Adrenal gland (tissue), 12 donors: ENCODE measurements around the gene PCDHA4. TPM values are rescaled to one million over a fixed set of nuclear protein-coding genes. Genes with fewer than 3 reads are reported as not detected.
"Not testable (repeated sequence)": the region's sequence is repeated elsewhere in the genome, so short reads cannot be mapped to it uniquely, and the experiment has no call there.

ENCODE experiments used
- DNase-seq, 7 donors: peaks; one replicate each; pipeline ENCODE4 v3.0.0-alpha.2; 2019 to 2020
- H3K27ac ChIP-seq, 5 donors: fragments of 200-600 bp; sonication (generic) in 4 of 5; 1 replicate in 3 of 5; 2 replicates in 2 of 5; pipeline versions ENCODE4 v1.5.1 to v1.8.0; 2016 to 2020; ENCODE audit warnings: mild to moderate bottlenecking in 1 of 5
- H3K27me3 ChIP-seq: fragments of 200-600 bp; 2 replicates; pipeline ENCODE4 v1.8.0; 2021
- H3K36me3 ChIP-seq, 2 donors: fragments of 200-600 bp; replicated peaks in 1 of 2; 1 replicate in 1 of 2; 2 replicates in 1 of 2; pipeline versions ENCODE4 v1.5.1 to v1.8.0; 2018 to 2022
- H3K4me1 ChIP-seq, 2 donors: fragments of 200-600 bp; replicated peaks in 1 of 2; 1 replicate in 1 of 2; 2 replicates in 1 of 2; pipeline versions ENCODE4 v1.5.1 to v1.8.0; 2018 to 2021
- H3K4me3 ChIP-seq, 4 donors: fragments of 200-600 bp; sonication (generic) in 3 of 4; one replicate each; pipeline ENCODE4 v1.5.1; 2016 to 2018
- H3K9me3 ChIP-seq, 3 donors: fragments of 200-600 bp; sonication (generic) in 1 of 3; replicated peaks in 1 of 3; 1 replicate in 2 of 3; 2 replicates in 1 of 3; pipeline versions ENCODE4 v1.5.1 to v1.8.0; 2016 to 2021
- POLR2A ChIP-seq, 2 donors: fragments of 450-650 bp; IDR thresholded peaks; one replicate each; pipeline ENCODE4 v1.6.1; 2017; ENCODE audit warnings: antibody characterized with exemption in 2 of 2, mild to moderate bottlenecking in 2 of 2, moderate library complexity in 1 of 2
- WGBS, 4 donors: extraction: QIAGEN DNeasy Blood & Tissue Kit in 2 of 4; methylation state at CpG; one replicate each; pipeline versions ENCODE4 v1.1.5 to v1.1.7; 2013 to 2017; 5-methylcytosine and 5-hydroxymethylcytosine counted together
- intact Hi-C, 2 donors: fragments of 100-400 bp; cut with DNase I; formaldehyde crosslinking; loops; one replicate each; pipeline versions ENCODE4 v1.14.1 to v1.15.0; 2022 to 2023
- polyA plus RNA-seq, 3 donors: library from polyadenylated mRNA; stranded (reverse); fragments of 200-250 nt in 2 of 3; fragments of 350-450 nt in 1 of 3; fragmentation: Illumina TruSeq in 1 of 3; extraction: RNeasy Lipid Tissue Mini Kit (QIAGEN cat#74804) in 1 of 3; gene quantifications; one replicate each; pipeline ENCODE4 v1.2.3, GENCODE V29; 2013 to 2014
- total RNA-seq, 9 donors: library from RNA; depleted of rRNA in 4 of 9; stranded (reverse); fragments of >200 nt in 4 of 9; fragments of 120-200 nt in 1 of 9; fragmentation: NEBNext Ultra II Directional in 1 of 9; extraction: Animal tissue kit (Norgen Biotek cat#: 25700) in 1 of 9; gene quantifications; one replicate each; pipeline versions ENCODE4 v1.1.0 to v1.2.4, GENCODE V29; 2013 to 2023
- TF ChIP-seq, protein P1 (sequence below), 6 experiments: fragments of 450-650 bp in 4 of 6; fragments of 200-600 bp in 2 of 6; sonication (generic) in 1 of 6; IDR thresholded peaks; 1 replicate in 5 of 6; 2 replicates in 1 of 6; pipeline versions ENCODE4 v1.5.1 to v1.8.0; 2016 to 2021; ENCODE audit warnings: antibody characterized with exemption in 6 of 6, mild to moderate bottlenecking in 2 of 6, moderate library complexity in 1 of 6
- donor health status: healthy with polysubstance abuse.
- donor health status: Bipolar disorder and iron deficiency.
- donor health status: DM: yes; HTN: yes; CAD: no.
- donor health status: DM: no; HTN: no; CAD: no.
- donor health status: DM: no; HTN: no; CAD: no.
- donor health status: DM: yes; HTN: yes; CAD: no.

The PCDHA4 gene
- total and polyA plus RNA-seq, 12 donors = 0.04 to 0.96 (median 0.25) TPM

DNA sequence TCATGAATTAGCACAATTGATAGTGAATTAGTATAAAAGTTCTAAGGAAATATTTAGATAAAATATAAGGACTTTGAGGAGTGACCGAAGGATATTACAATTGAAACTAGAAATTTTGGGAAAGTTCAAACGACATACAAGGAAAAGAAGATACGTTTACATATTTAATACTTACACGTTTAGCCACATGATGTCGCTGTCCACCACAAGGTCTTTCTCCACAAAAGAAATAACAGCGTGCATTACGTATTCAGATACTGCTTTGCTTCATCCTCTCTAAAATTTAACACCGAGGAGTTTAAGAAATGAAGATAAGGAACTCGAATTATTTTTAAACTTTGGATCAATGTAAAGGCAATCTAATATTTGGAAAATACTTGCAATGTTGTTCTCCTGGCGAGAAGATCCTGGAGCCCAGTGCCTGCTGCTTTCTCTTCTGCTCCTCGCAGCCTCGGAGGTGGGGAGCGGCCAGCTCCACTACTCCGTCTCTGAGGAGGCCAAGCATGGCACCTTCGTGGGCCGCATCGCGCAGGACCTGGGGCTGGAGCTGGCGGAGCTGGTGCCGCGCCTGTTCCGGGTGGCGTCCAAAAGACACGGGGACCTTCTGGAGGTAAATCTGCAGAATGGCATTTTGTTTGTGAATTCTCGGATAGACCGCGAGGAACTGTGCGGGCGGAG is 5.9 kb upstream of the PCDHA4 start, which contains the start of gene PCDHA3:
PCDHA3 (plus strand) TSS at position 242 of the 678 bp plus-strand sequence.
- TF ChIP-seq, protein P1, sequence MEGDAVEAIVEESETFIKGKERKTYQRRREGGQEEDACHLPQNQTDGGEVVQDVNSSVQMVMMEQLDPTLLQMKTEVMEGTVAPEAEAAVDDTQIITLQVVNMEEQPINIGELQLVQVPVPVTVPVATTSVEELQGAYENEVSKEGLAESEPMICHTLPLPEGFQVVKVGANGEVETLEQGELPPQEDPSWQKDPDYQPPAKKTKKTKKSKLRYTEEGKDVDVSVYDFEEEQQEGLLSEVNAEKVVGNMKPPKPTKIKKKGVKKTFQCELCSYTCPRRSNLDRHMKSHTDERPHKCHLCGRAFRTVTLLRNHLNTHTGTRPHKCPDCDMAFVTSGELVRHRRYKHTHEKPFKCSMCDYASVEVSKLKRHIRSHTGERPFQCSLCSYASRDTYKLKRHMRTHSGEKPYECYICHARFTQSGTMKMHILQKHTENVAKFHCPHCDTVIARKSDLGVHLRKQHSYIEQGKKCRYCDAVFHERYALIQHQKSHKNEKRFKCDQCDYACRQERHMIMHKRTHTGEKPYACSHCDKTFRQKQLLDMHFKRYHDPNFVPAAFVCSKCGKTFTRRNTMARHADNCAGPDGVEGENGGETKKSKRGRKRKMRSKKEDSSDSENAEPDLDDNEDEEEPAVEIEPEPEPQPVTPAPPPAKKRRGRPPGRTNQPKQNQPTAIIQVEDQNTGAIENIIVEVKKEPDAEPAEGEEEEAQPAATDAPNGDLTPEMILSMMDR (IDR thresholded peaks at IDR 0.05) = no peak
- 12 to 20% (median 14%) methylated on average over 13 to 29 of the region's 29 CpGs for WGBS, 4 donors
- Histone ChIP-seq H3K36me3 (no peaks in the 10 kb centered on the region), H3K4me1 (no peaks in the 10 kb centered on the region), H3K4me3 (peak within 1 kb of the TSS in 1 of 4 donors; percentile 1), H3K27me3 (no peaks in the 10 kb centered on the region), H3K27ac (no peak within 1 kb of the TSS), H3K9me3 (peaks cover 3 to 17% (median 13%) of the 10 kb centered on the region in 3 donors)
- DNase-seq = no peak
- intact Hi-C loops = no loop called here

DNA sequence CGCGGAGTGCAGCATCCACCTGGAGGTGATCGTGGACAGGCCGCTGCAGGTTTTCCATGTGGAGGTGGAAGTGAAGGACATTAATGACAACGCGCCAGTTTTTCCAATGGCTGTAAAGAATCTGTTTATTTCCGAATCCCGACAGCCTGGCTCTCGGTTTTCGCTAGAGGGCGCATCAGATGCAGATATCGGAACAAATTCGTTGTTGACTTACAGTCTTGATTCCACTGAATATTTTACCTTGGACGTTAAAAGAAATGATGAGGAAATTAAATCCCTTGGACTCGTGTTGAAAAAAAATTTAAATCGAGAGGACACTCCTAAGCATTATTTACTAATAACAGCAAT is 5.4 kb upstream of the PCDHA4 start:
- Histone ChIP-seq H3K27me3 (no peaks in the 10 kb centered on the region), H3K9me3 (peaks cover 3 to 17% (median 8%) of the 10 kb centered on the region in 3 donors)

DNA sequence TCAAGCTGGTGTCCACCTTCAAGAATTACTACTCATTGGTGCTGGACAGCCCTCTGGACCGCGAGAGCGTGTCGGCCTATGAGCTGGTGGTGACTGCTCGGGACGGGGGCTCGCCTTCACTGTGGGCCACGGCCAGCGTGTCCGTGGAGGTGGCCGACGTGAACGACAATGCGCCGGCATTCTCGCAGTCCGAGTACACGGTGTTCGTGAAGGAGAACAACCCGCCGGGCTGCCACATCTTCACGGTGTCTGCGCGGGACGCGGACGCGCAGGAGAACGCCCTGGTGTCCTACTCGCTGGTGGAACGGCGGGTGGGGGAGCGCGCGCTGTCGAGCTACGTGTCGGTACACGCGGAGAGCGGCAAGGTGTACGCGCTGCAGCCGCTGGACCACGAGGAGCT is 4.5 kb upstream of the PCDHA4 start:
- H3K4me3 ChIP-seq, H3K4me1 ChIP-seq, intact Hi-C loops, H3K27ac ChIP-seq, H3K27me3 ChIP-seq, H3K36me3 ChIP-seq, DNase-seq: not testable (repeated sequence)
- H3K9me3 ChIP-seq = peaks cover 0 to 17% (median 3%) of the 10 kb centered on the region in 3 donors
- WGBS, 4 donors = 32 to 66% (median 39%) methylated on average over 5 to 45 of the region's 45 CpGs

More for the DNA sequence above, 5.4 kb upstream of the PCDHA4 start:
- H3K36me3 ChIP-seq = no peaks in the 10 kb centered on the region
- WGBS, 4 donors = 8 to 26% (median 14%) methylated on average over 12 to 16 of the region's 16 CpGs
- no peaks in the 10 kb centered on the region for H3K4me1 ChIP-seq
- no peak overlapping the region for H3K27ac ChIP-seq
- intact Hi-C loops = no loop called here
- DNase-seq = no peak
- no peak for TF ChIP-seq POLR2A (IDR thresholded peaks at IDR 0.05)
- TF ChIP-seq, protein P1 (IDR thresholded peaks at IDR 0.05) = no peak
- H3K4me3 ChIP-seq = peak overlapping the region in 1 of 4 donors; percentile 1

DNA sequence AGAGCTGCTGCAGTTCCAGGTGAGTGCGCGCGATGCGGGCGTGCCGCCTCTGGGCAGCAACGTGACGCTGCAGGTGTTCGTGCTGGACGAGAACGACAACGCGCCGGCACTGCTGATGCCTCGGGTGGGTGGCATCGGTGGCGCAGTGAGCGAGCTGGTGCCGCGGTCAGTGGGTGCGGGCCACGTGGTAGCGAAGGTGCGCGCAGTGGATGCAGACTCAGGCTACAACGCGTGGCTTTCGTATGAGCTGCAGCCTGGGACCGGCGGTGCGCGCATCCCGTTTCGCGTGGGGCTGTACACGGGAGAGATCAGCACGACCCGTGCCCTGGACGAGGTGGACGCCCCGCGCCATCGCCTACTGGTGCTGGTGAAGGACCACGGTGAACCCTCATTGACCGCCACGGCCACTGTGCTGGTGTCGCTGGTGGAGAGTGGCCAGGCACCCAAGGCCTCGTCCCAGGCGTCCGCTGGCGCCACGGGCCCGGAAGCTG is 4.0 kb upstream of the PCDHA4 start:
- 32 to 75% (median 41%) methylated on average over 11 to 53 of the region's 53 CpGs for WGBS, 4 donors
- H3K36me3 ChIP-seq = no peaks in the 10 kb centered on the region
- TF ChIP-seq, protein P1 (IDR thresholded peaks at IDR 0.05) = no peak
- no peak for TF ChIP-seq POLR2A (IDR thresholded peaks at IDR 0.05)
- no peak overlapping the region for H3K27ac ChIP-seq
- no peaks in the 10 kb centered on the region for H3K27me3 ChIP-seq
- H3K9me3 ChIP-seq = peaks cover 0 to 17% (median 3%) of the 10 kb centered on the region in 3 donors
- no peak overlapping the region for H3K4me3 ChIP-seq
- H3K4me1 ChIP-seq = no peaks in the 10 kb centered on the region
- no peak for DNase-seq
- intact Hi-C loops = no loop called here

DNA sequence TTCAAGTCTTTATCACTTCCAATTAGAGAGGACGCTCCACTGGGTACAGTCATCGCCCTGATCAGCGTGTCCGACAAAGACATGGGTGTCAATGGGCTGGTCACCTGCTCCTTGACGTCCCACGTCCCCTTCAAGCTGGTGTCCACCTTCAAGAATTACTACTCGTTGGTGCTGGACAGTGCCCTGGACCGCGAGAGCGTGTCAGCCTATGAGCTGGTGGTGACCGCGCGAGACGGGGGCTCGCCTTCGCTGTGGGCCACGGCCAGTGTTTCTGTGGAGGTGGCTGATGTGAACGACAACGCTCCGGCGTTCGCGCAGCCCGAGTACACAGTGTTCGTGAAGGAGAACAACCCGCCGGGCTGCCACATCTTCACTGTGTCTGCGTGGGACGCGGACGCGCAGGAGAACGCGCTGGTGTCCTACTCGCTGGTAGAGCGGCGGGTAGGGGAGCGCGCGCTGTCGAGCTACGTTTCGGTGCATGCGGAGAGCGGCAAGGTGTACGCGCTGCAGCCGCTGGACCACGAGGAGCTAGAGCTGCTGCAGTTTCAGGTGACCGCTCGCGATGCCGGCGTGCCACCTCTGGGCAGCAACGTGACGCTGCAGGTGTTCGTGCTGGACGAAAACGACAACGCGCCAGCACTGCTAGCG is 1.5 kb downstream of the PCDHA4 start:
- H3K27me3 ChIP-seq, intact Hi-C loops: not testable (repeated sequence)

More for the DNA sequence above, 1.5 kb downstream of the PCDHA4 start:
- 52 to 69% (median 55%) methylated on average over 41 to 62 of the region's 62 CpGs for WGBS, 4 donors
- not testable (repeated sequence) for H3K4me3 ChIP-seq, H3K36me3 ChIP-seq, H3K27ac ChIP-seq, H3K4me1 ChIP-seq, H3K9me3 ChIP-seq, DNase-seq
